Fibroblast of lung (primary cell): ENCODE measurements around the gene OTUB1. TPM values are rescaled to one million over a fixed set of nuclear protein-coding genes. Genes with fewer than 3 reads are reported as not detected.

Source experiments
- DNase-seq, 2 donors: peaks; one replicate each; pipeline versions ENCODE4 v3.0.0 to v3.0.0-alpha.2; 2010; ENCODE audit warnings: low read depth in 2 of 2
- H2AFZ ChIP-seq: 2 replicates; pipeline ENCODE4 v1.5.1; 2012; ENCODE audit warnings: low read length, control low read depth, inconsistent platforms
- H3K27ac ChIP-seq: 2 replicates; pipeline ENCODE4 v1.5.1; 2011; ENCODE audit warnings: low read length, control low read depth; ENCODE audit not compliant: insufficient read depth
- H3K27me3 ChIP-seq: 2 replicates; pipeline ENCODE4 v1.5.1; 2011; ENCODE audit warnings: mild to moderate bottlenecking, low read length; ENCODE audit not compliant: control insufficient read depth, insufficient read depth
- H3K36me3 ChIP-seq: 2 replicates; pipeline ENCODE4 v1.5.1; 2011; ENCODE audit warnings: low read length; ENCODE audit not compliant: control insufficient read depth, insufficient read depth
- H3K4me1 ChIP-seq: 2 replicates; pipeline ENCODE4 v1.5.1; 2011; ENCODE audit warnings: low read length; ENCODE audit not compliant: control insufficient read depth, insufficient read depth; ENCODE audit errors: extremely low read depth
- H3K4me2 ChIP-seq: 2 replicates; pipeline ENCODE4 v1.5.1; 2011; ENCODE audit warnings: low read length, control low read depth; ENCODE audit not compliant: insufficient read depth; ENCODE audit errors: extremely low read depth
- H3K4me3 ChIP-seq, 4 experiments: fragments of 200-600 bp in 1 of 4; sonication (generic) in 1 of 4; replicated peaks in 1 of 4; 2 replicates each; pipeline ENCODE4 v1.5.1; 2011 to 2016; ENCODE audit warnings: low read length in 4 of 4, low read depth in 3 of 4, mild to moderate bottlenecking in 3 of 4, control low read depth in 2 of 4, inconsistent platforms in 1 of 4, mixed read lengths in 1 of 4; ENCODE audit not compliant: insufficient read depth in 1 of 4; ENCODE audit errors: control extremely low read depth in 1 of 4
- H3K79me2 ChIP-seq: 2 replicates; pipeline ENCODE4 v1.5.1; 2012; ENCODE audit warnings: mild to moderate bottlenecking, low read length, inconsistent platforms; ENCODE audit not compliant: control insufficient read depth, insufficient read depth
- H3K9ac ChIP-seq: 2 replicates; pipeline ENCODE4 v1.5.1; 2011; ENCODE audit warnings: mild to moderate bottlenecking, low read length, control low read depth; ENCODE audit not compliant: insufficient read depth
- H3K9me3 ChIP-seq: 2 replicates; pipeline ENCODE4 v1.5.1; 2012; ENCODE audit warnings: low read depth, low read length; ENCODE audit not compliant: control insufficient read depth, insufficient read depth
- H4K20me1 ChIP-seq: 2 replicates; pipeline ENCODE4 v1.5.1; 2011; ENCODE audit warnings: low read length; ENCODE audit not compliant: control insufficient read depth, insufficient read depth; ENCODE audit errors: extremely low read depth
- CTCF ChIP-seq, 2 donors: IDR thresholded peaks in 1 of 2; conservative IDR thresholded peaks in 1 of 2; 1 replicate in 1 of 2; 2 replicates in 1 of 2; pipeline ENCODE4 v1.5.1; 2011 to 2012; ENCODE audit warnings: low read length in 2 of 2, control low read depth in 1 of 2, inconsistent platforms in 1 of 2, low read depth in 1 of 2, mild to moderate bottlenecking in 1 of 2
- EZH2 ChIP-seq: IDR thresholded peaks from 2 replicates; pipeline ENCODE4 v1.5.1; 2012; ENCODE audit warnings: low read length, control low read depth, mild to moderate bottlenecking; ENCODE audit errors: missing control alignments
- polyA plus RNA-seq, 2 donors: library from polyadenylated mRNA; depleted of rRNA in 1 of 2; stranded (reverse) in 1 of 2; unstranded in 1 of 2; fragments of >200 nt; gene quantifications; 2 replicates each; pipeline ENCODE4 v1.2.1, GENCODE V29; 2011 to 2012; ENCODE audit warnings: missing spikeins in 1 of 2
- total RNA-seq: library from RNA; depleted of rRNA; stranded (reverse); fragments of >200 nt; gene quantifications from 2 replicates; pipeline ENCODE4 v1.2.1, GENCODE V29; 2014

OTUB1 gene
- total and polyA plus RNA-seq, 2 donors (not counting 1 experiment from before 2014, with no cell fraction given): 37.8 to 113 TPM

- peaks cover 11% of the 10 kb centered on the region for H3K36me3 ChIP-seq
- H3K9ac ChIP-seq: no peak overlapping the region
- no peak for DNase-seq
- no peak for TF ChIP-seq EZH2
- no peak for TF ChIP-seq CTCF (conservative IDR thresholded peaks at IDR 0.05 in 1 of 2, IDR thresholded peaks at IDR 0.05 in 1 of 2; ENCODE audit: low read depth in 1 of 2, low read length in 2 of 2)
- peaks cover 2% of the 10 kb centered on the region for H3K4me1 ChIP-seq
- no peak overlapping the region for H3K4me2 ChIP-seq
- no peak overlapping the region for H3K27ac ChIP-seq
- no peak overlapping the region for H3K4me3 ChIP-seq
- H3K27me3 ChIP-seq: no peaks in the 10 kb centered on the region
- no peaks in the 10 kb centered on the region for H3K9me3 ChIP-seq
- no peak overlapping the region for H2AFZ ChIP-seq
- no peaks in the 10 kb centered on the region for H3K79me2 ChIP-seq
- no peaks in the 10 kb centered on the region for H4K20me1 ChIP-seq
Measured at GRCh38 chr11:64001484-64002420, 15.5 kb downstream of the OTUB1 start.

- Histone ChIP-seq H3K4me1 (peaks cover 9% of the 10 kb centered on the region), H3K27me3 (no peaks in the 10 kb centered on the region), H3K27ac (no peak overlapping the region), H3K9ac (no peak overlapping the region), H4K20me1 (no peaks in the 10 kb centered on the region), H3K4me2 (no peak overlapping the region), H3K79me2 (no peaks in the 10 kb centered on the region), H3K36me3 (no peaks in the 10 kb centered on the region), H2AFZ (no peak overlapping the region), H3K9me3 (no peaks in the 10 kb centered on the region), H3K4me3 (no peak overlapping the region)
- DNase-seq: peak in 1 of 2 donors; percentile 14
- TF ChIP-seq CTCF (conservative IDR thresholded peaks at IDR 0.05 in 1 of 2, IDR thresholded peaks at IDR 0.05 in 1 of 2; ENCODE audit: low read depth in 1 of 2, low read length in 2 of 2) (no peak), EZH2 (no peak)
Measured at GRCh38 chr11:64003807-64004589, 17.8 kb downstream of the OTUB1 start.

GRCh38 chr11:64004590-64004984 lies 18.3 kb downstream of the OTUB1 start:
- H4K20me1 ChIP-seq: no peaks in the 10 kb centered on the region
- H3K4me3 ChIP-seq: no peak overlapping the region
- no peak overlapping the region for H2AFZ ChIP-seq
- no peak overlapping the region for H3K27ac ChIP-seq
- H3K36me3 ChIP-seq: no peaks in the 10 kb centered on the region
- H3K79me2 ChIP-seq: no peaks in the 10 kb centered on the region
- no peak overlapping the region for H3K4me2 ChIP-seq
- no peaks in the 10 kb centered on the region for H3K27me3 ChIP-seq
- H3K9ac ChIP-seq: no peak overlapping the region
- H3K4me1 ChIP-seq: peaks cover 9% of the 10 kb centered on the region
- H3K9me3 ChIP-seq: no peaks in the 10 kb centered on the region
- DNase-seq: no peak
- TF ChIP-seq CTCF (conservative IDR thresholded peaks at IDR 0.05 in 1 of 2, IDR thresholded peaks at IDR 0.05 in 1 of 2; ENCODE audit: low read depth in 1 of 2, low read length in 2 of 2): no peak
- TF ChIP-seq EZH2: no peak
